PC-9 (cell line): ENCODE measurements around the gene IL1RN. TPM values are rescaled to one million over a fixed set of nuclear protein-coding genes. Genes with fewer than 3 reads are reported as not detected.

Experiments
- BruUV-seq: library from RNA; stranded (reverse); fragments of 400-500 nt; replicated peaks from 2 replicates; lab custom pipeline; 2021; lab: Mats Ljungman, UMichigan
- CTCF ChIA-PET: fragments of 300-600 bp; sonication (Branson Sonifier 250); formaldehyde crosslinking; loops from one replicate; lab custom pipeline; 2022; ENCODE audit warnings: antibody characterized with exemption; lab: Charles Lee
- POLR2A ChIA-PET: fragments of 300-600 bp; sonication (Branson Sonifier 250); formaldehyde crosslinking; loops from one replicate; lab custom pipeline; 2022; ENCODE audit warnings: antibody characterized with exemption; ENCODE audit not compliant: unreplicated experiment; lab: Charles Lee
- DNase-seq, 2 experiments: peaks; one replicate each; pipeline versions ENCODE4 v3.0.0 to v3.0.0-alpha.2; 2015 to 2022; ENCODE audit warnings: mixed read lengths in 1 of 2
- H2AFZ ChIP-seq: fragments of 200-600 bp; sonication (generic); 2 replicates; pipeline ENCODE4 v1.8.1; 2017; ENCODE audit warnings: antibody characterized with exemption
- H3F3A ChIP-seq: fragments of 200-600 bp; sonication (generic); 2 replicates; pipeline ENCODE4 v1.8.1; 2017; ENCODE audit warnings: antibody characterized with exemption, mild to moderate bottlenecking, low read depth; ENCODE audit not compliant: insufficient read depth
- H3K27ac ChIP-seq: fragments of 200-600 bp; sonication (generic); 2 replicates; pipeline ENCODE4 v1.6.1; 2016; ENCODE audit warnings: mixed run types
- H3K27me3 ChIP-seq: fragments of 200-600 bp; sonication (generic); 2 replicates; pipeline ENCODE4 v1.6.1; 2016; ENCODE audit warnings: low read depth, mixed run types; ENCODE audit not compliant: insufficient read depth
- H3K36me3 ChIP-seq: fragments of 200-600 bp; sonication (generic); 2 replicates; pipeline ENCODE4 v1.6.1; 2016; ENCODE audit warnings: low read depth, mixed run types
- H3K4me1 ChIP-seq: fragments of 200-600 bp; sonication (generic); replicated peaks from 2 replicates; pipeline ENCODE4 v1.6.1; 2016; ENCODE audit warnings: mixed run types; ENCODE audit not compliant: insufficient read depth
- H3K4me2 ChIP-seq: fragments of 200-600 bp; sonication (generic); 2 replicates; pipeline ENCODE4 v1.6.1; 2017; ENCODE audit warnings: mixed run types
- H3K4me3 ChIP-seq: fragments of 200-600 bp; sonication (generic); 2 replicates; pipeline ENCODE4 v1.6.1; 2016; ENCODE audit warnings: mixed run types
- H3K79me2 ChIP-seq: fragments of 200-600 bp; sonication (generic); 2 replicates; pipeline ENCODE4 v1.6.1; 2017; ENCODE audit warnings: low read depth, mixed run types
- H3K9me2 ChIP-seq: fragments of 200-600 bp; sonication (generic); 2 replicates; pipeline ENCODE4 v1.8.1; 2017; ENCODE audit warnings: mild to moderate bottlenecking; ENCODE audit not compliant: insufficient read depth
- H3K9me3 ChIP-seq: fragments of 200-600 bp; sonication (generic); 2 replicates; pipeline ENCODE4 v1.8.1; 2016; ENCODE audit warnings: low read depth; ENCODE audit not compliant: insufficient read depth
- H4K20me1 ChIP-seq: fragments of 200-600 bp; sonication (generic); 2 replicates; pipeline ENCODE4 v1.8.1; 2017; ENCODE audit not compliant: insufficient read depth
- EZH2 ChIP-seq: fragments of 200-600 bp; sonication (generic); IDR thresholded peaks from 2 replicates; pipeline ENCODE4 v1.8.0; 2017; ENCODE audit warnings: antibody characterized with exemption, low read depth
- intact Hi-C: fragments of 100-400 bp; cut with micrococcal nuclease; formaldehyde crosslinking; loops from one replicate; pipeline ENCODE4 v1.10.0; 2022; ENCODE audit not compliant: unreplicated experiment
- total RNA-seq: library from RNA; stranded (reverse); gene quantifications from 2 replicates; pipeline ENCODE4 v1.2.3, GENCODE V29; 2021
- TF ChIP-seq, protein P1 (sequence below): fragments of 200-600 bp; sonication (generic); conservative IDR thresholded peaks from 2 replicates; pipeline ENCODE4 v1.6.1; 2017; ENCODE audit warnings: mixed run types, antibody characterized with exemption, mild to moderate bottlenecking, moderate library complexity

IL1RN gene
- total RNA-seq, 1 experiment from 2014 or later: 8.4 TPM

DNA sequence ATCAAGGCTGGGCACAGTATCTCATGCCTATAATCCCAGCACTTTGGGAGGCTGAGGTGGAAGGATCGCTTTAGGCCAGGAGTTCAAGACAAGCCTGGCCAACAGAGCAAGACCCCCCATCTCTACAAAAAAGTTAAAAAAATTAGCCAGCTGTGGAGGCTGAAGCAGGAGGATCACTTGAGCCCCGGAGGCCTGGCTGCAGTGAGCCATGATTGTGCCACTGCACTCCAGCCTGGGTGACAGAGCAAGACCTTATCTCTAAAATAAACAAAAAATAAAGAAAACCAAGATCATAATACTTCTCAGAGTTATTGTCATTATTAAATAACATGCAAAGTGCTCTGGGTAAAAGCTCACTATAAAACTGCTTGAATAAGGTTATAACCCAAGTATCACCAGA, 14.9 kb downstream of the IL1RN start:
- no peaks in the 10 kb centered on the region for H3K9me2 ChIP-seq
- no peak overlapping the region for H3K27ac ChIP-seq
- TF ChIP-seq EZH2: no peak
- TF ChIP-seq, protein P1, sequence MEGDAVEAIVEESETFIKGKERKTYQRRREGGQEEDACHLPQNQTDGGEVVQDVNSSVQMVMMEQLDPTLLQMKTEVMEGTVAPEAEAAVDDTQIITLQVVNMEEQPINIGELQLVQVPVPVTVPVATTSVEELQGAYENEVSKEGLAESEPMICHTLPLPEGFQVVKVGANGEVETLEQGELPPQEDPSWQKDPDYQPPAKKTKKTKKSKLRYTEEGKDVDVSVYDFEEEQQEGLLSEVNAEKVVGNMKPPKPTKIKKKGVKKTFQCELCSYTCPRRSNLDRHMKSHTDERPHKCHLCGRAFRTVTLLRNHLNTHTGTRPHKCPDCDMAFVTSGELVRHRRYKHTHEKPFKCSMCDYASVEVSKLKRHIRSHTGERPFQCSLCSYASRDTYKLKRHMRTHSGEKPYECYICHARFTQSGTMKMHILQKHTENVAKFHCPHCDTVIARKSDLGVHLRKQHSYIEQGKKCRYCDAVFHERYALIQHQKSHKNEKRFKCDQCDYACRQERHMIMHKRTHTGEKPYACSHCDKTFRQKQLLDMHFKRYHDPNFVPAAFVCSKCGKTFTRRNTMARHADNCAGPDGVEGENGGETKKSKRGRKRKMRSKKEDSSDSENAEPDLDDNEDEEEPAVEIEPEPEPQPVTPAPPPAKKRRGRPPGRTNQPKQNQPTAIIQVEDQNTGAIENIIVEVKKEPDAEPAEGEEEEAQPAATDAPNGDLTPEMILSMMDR: no peak
- intact Hi-C loops: no loop called here
- no peaks in the 10 kb centered on the region for H3F3A ChIP-seq
- no peaks in the 10 kb centered on the region for H4K20me1 ChIP-seq
- no peak for DNase-seq
- ChIA-PET POLR2A (no interaction called here), CTCF (interaction anchor here (0.6 kb wide), 2 partner anchors 34 to 56 kb away, joined by 3 read pairs; no protein-coding TSS in a partner anchor)
- no TSS peak for BruUV-seq
- no peak overlapping the region for H3K4me2 ChIP-seq
- no peak overlapping the region for H2AFZ ChIP-seq
- no peaks in the 10 kb centered on the region for H3K9me3 ChIP-seq
- H3K36me3 ChIP-seq: no peaks in the 10 kb centered on the region
- no peaks in the 10 kb centered on the region for H3K27me3 ChIP-seq
- peaks cover 6% of the 10 kb centered on the region for H3K4me1 ChIP-seq
- no peak overlapping the region for H3K4me3 ChIP-seq
- no peaks in the 10 kb centered on the region for H3K79me2 ChIP-seq

DNA sequence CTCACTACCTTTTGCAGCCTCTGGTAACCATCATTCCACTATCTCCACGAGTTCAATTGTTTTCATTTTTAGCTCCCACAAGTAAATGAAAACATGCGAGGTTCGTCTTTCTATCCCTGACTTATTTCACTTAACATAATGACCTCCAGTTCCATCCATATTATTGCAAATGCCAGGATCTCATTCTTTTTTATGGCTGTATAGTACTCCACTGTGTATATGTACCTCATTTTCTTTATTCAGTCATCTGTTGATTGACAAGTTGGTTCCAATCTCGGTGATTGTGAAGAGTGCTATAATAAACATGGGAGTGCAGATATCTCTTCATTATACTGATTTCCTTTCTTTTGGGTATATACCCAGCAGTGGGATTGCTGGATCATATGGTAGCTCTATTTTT, 16.9 kb downstream of the IL1RN start:
- Histone ChIP-seq H3F3A (no peaks in the 10 kb centered on the region), H3K4me1 (no peaks in the 10 kb centered on the region), H3K36me3 (no peaks in the 10 kb centered on the region), H3K27me3 (no peaks in the 10 kb centered on the region), H3K9me3 (no peaks in the 10 kb centered on the region), H3K79me2 (no peaks in the 10 kb centered on the region), H3K4me2 (no peak overlapping the region), H3K4me3 (no peak overlapping the region), H3K27ac (no peak overlapping the region), H3K9me2 (no peaks in the 10 kb centered on the region), H2AFZ (no peak overlapping the region), H4K20me1 (no peaks in the 10 kb centered on the region)
- intact Hi-C loops: no loop called here
- ChIA-PET CTCF (no interaction called here), POLR2A (interaction anchor here (0.7 kb wide), 1 partner anchor 372 kb away, joined by 4 read pairs; no protein-coding TSS in a partner anchor)
- TF ChIP-seq, protein P1: no peak
- TF ChIP-seq EZH2: no peak
- DNase-seq: no peak
- BruUV-seq: no TSS peak

DNA sequence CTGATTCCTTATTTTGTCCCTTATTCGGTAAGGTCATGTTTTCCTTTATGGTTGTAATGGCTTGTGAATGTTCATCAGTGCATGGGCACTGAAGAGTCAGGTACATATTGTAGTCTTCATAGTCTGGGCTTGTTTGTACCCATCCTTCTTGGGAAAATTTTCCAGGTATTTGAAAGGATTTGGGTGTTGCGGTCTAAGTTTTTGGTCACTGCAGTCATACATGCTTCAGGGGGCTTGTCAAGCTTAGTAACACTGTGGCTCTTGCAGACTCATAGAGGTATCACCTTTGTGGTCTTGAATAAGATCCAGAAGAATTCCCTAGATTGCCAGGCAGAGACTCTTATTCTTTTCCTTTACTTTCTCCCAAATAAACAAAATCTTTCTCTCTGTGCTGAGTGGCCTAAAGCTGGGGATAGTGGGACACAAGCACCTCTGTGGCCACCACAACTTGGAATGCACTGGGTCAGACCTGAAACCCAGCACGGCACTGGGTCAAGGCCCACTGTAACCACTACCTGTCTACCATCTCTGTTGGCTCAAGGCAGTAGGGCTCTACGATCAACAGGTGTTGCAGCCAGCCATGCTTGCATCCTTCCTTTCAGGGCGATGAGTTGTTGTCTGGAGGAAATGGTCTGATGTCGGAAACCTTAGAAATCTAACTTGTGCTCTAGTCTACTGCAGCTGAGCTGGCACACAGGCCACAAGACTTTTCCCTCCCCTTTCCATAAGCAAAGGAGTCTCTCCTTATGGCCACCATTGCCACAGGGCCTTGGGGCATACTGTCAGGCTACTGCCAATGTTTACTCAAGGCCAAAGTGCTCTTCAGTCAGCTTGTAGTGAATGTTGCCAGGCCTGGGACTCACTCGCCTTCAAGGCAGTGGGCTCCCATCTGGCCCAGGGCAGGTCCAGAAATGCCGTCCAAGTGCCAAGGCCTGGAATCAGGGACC, 21.5 kb downstream of the IL1RN start:
- no peak overlapping the region for H2AFZ ChIP-seq
- TF ChIP-seq, protein P1: no peak
- TF ChIP-seq EZH2: no peak
- no peaks in the 10 kb centered on the region for H4K20me1 ChIP-seq
- no peaks in the 10 kb centered on the region for H3K79me2 ChIP-seq
- H3K4me2 ChIP-seq: no peak overlapping the region
- H3K9me2 ChIP-seq: no peaks in the 10 kb centered on the region
- DNase-seq: no peak
- CTCF ChIA-PET: no interaction called here
- POLR2A ChIA-PET: no interaction called here
- no peaks in the 10 kb centered on the region for H3K27me3 ChIP-seq
- intact Hi-C loops: no loop called here
- no peaks in the 10 kb centered on the region for H3K36me3 ChIP-seq
- no peaks in the 10 kb centered on the region for H3F3A ChIP-seq
- H3K4me1 ChIP-seq: no peaks in the 10 kb centered on the region
- no peak overlapping the region for H3K4me3 ChIP-seq
- H3K9me3 ChIP-seq: no peaks in the 10 kb centered on the region
- H3K27ac ChIP-seq: no peak overlapping the region
- BruUV-seq: no TSS peak
